Epithelial cell of esophagus (primary cell): ENCODE measurements around the gene MEGF11.

Experiments used
- DNase-seq: peaks from one replicate; pipeline ENCODE4 v3.0.0; 2010; ENCODE audit warnings: low read depth
- H3K4me3 ChIP-seq: 2 replicates; pipeline ENCODE4 v1.5.1; 2011; ENCODE audit warnings: mild to moderate bottlenecking, low read length, control low read depth
- CTCF ChIP-seq: IDR thresholded peaks from 2 replicates; pipeline ENCODE4 v1.5.1; 2011; ENCODE audit warnings: low read depth, mild to moderate bottlenecking, low read length, control low read depth, inconsistent platforms; ENCODE audit not compliant: insufficient read depth; ENCODE audit errors: missing control alignments

MEGF11 gene

GRCh38 chr15:66084704-66085103, 168.8 kb downstream of the MEGF11 start:
- no peak for TF ChIP-seq CTCF
- DNase-seq, result no peak
- no peak overlapping the region for H3K4me3 ChIP-seq

GRCh38 chr15:66080717-66081398, 172.7 kb downstream of the MEGF11 start:
- TF ChIP-seq CTCF, result no peak
- peak; percentile 55 for DNase-seq
- no peak overlapping the region for H3K4me3 ChIP-seq

- no peak for TF ChIP-seq CTCF
- DNase-seq, result no peak
- H3K4me3 ChIP-seq, result no peak overlapping the region
Measured at GRCh38 chr15:66078929-66079275, 174.6 kb downstream of the MEGF11 start.

- no peak for DNase-seq
- no peak for TF ChIP-seq CTCF
- H3K4me3 ChIP-seq, result no peak overlapping the region
Measured at GRCh38 chr15:66078196-66078928, 175.2 kb downstream of the MEGF11 start.

- no peak overlapping the region for H3K4me3 ChIP-seq
- DNase-seq, result no peak
- no peak for TF ChIP-seq CTCF
Measured at GRCh38 chr15:66077320-66077663, 176.3 kb downstream of the MEGF11 start.

- TF ChIP-seq CTCF, result no peak
Measured at GRCh38 chr15:66076591-66077319, 176.8 kb downstream of the MEGF11 start.

More at GRCh38 chr15:66076591-66077319, 176.8 kb downstream of the MEGF11 start:
- DNase-seq, result no peak
- H3K4me3 ChIP-seq, result no peak overlapping the region
